GM19455 (cell line): Measurements from ENCODE around the gene ADGRL3.
"Not testable (repeated sequence)": the region's sequence is repeated elsewhere in the genome, so short reads cannot be mapped to it uniquely, and the experiment has no call there.

Experiments
- ATAC-seq: cut with Tn5 transposase; IDR thresholded peaks from one replicate; pipeline ENCODE4 v1.9.1; 2021; ENCODE audit not compliant: unreplicated experiment

The ADGRL3 gene

GRCh38 chr4:61596606-61597340 is 396.6 kb downstream of the ADGRL3 start:
- ATAC-seq, result no peak

DNA sequence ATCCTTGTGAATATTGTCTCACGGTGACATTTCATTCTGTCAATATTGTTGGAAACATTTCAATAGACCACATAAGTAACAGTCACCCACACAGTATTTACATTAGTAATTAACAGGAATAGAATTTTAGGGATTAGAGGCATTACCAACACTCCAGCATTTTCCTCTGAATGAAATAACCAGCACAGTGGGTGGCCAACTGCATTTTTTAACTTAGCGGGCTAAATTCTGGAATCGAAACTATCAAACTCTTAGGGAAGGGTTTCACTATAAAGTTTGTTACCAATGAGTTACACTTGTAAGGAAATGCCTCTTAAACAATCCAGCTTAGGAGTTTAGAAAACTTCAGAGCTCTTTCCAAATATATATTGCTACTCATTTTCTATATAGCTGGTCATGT is 403.0 kb downstream of the ADGRL3 start:
- ATAC-seq, result no peak

DNA sequence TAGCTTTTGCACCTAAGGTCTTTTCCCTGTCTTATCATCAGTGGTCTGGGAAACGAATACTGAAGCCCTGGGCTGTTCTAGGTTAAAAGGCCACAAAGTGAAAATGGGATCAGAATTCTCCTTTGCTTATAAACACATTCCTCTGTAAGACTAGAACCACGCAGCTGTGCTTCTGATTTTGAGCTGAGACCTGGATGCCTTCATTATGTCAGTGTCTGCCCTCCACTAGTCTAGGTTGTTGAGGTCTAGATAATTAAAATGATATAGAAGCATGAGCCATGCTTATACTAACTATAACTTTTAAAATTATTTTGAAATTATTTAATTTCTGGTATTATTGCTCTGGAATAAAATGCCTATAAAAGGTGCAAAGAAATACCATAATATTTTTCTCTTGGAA is 403.9 kb downstream of the ADGRL3 start:
- no peak for ATAC-seq

- no peak for ATAC-seq
These were observed 405.9 kb downstream of the ADGRL3 start for GRCh38 chr4:61605984-61606383.

DNA sequence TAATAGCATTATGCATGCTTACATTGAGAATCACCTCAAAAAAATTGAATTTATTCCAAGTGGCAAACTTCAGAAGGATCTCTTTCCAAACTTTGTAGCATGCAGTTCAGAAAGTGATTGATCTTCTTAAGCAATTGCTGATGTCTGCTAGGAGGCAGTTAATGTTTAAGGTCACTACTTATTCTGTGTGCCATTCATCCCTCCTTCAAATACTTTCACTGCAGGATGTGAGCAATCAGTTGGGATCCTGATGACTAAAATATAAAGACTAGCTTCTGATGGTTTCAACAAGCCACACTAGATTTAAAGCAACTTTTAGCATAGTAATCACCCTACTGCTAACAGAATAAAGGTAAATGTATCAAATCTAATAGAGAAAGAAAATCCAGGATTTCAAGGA is 414.1 kb downstream of the ADGRL3 start:
- ATAC-seq, result no peak

- no peak for ATAC-seq
These were observed 419.4 kb downstream of the ADGRL3 start for GRCh38 chr4:61619528-61619927.

- ATAC-seq, result no peak
These were observed 428.2 kb downstream of the ADGRL3 start for GRCh38 chr4:61628282-61628681.

GRCh38 chr4:61628727-61629126 is 428.6 kb downstream of the ADGRL3 start:
- ATAC-seq, result no peak

DNA sequence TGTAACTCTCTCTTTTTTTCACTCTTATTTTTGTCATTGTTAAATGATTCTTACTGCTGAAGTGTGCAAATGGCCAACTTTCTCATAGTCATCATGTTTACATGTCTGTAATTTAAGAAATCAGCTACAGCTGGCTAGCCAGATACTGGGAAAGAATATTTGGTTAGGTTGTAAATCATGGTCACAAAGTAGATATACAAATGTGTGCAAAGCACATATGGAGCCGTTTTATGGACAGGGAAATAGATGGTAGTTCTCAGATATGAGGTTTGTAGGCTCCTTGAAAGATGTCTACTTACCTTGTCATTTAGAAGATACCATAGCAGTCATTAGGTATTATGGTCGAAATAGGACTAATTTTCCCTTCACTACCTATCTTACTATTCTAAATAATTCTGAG is 430.4 kb downstream of the ADGRL3 start:
- ATAC-seq, result no peak

DNA sequence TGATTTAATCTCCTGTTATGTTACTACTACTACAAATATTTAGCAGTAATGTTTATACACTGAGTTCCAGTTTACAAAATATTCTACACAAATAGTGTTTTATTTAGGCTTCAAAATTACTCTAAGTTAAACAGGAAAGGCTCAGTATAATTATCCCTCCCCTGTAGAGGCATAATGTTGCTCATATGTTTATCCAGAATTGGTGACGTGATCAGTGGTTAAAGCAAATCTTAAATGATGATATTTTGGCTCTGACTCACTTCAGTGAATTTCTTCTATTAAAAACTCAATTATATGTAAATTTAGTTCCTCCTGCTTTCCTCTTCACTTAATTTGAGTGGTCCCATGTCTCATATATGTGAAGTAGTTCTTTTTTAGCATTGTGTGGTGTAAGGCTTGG is 438.5 kb downstream of the ADGRL3 start:
- ATAC-seq, result no peak

DNA sequence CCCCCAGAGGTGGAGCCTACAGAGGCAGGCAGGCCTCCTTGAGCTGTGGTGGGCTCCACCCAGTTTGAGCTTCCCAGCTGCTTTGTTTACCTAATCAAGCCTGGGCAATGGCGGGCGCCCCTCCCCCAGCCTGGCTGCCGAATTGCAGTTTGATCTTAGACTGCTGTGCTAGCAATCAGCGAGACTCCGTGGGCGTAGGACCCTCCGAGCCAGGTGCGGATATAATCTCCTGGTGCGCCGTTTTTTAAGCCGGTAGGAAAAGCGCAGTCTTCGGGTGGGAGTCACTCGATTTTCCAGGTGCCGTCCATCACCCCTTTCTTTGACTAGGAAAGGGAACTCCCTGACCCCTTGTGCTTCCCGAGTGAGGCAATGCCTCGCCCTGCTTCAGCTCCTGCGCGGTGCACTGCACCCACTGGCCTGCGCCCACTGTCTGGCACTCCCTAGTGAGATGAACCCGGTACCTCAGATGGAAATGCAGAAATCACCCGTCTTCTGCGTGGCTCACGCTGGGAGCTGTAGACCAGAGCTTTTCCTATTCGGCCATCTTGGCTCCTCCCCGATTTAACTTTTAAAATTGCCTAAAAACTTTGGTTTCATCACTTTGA is 446.7 kb downstream of the ADGRL3 start:
- ATAC-seq, result not testable (repeated sequence)

DNA sequence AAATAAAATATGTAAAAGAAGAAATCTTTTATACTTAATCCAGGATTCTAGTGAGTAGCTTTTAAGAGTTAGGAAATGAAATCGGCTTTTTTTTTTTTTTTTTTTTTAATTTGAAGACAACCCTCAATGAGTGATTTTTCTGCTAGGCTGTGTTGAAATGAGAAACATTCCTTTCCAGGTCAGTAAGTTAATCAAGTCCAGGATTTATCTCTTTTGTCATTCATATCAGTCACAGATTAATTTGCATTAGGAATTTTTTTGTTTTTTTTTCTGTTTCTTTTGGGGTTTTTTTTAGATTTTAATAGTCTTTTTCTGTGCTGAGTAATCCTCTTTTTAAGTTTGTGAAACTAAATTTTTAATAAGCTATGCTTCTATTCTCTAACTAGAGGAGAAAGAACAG is 448.1 kb downstream of the ADGRL3 start:
- ATAC-seq, result no peak

DNA sequence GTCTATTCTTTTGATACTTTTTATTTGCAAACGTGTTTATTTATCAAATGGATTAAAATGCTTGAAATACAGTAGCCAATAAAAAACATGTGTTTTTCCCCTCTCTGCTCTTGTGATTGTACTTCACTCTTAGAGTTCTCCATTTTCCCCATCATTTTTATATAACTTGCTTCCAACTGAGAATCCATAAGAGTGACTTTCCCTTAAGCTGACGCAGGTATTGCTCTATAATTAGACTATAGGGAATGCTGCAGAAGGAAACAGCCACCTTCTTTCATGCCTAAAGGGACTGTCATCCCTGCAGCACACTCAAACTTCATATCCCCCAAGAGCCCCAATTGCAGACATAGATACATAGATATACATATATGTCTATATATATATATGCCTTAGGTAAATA is 456.9 kb downstream of the ADGRL3 start:
- no peak for ATAC-seq

- no peak for ATAC-seq
These were observed 461.8 kb downstream of the ADGRL3 start for GRCh38 chr4:61661960-61662359.

- no peak for ATAC-seq
These were observed 462.2 kb downstream of the ADGRL3 start for GRCh38 chr4:61662362-61662761.

DNA sequence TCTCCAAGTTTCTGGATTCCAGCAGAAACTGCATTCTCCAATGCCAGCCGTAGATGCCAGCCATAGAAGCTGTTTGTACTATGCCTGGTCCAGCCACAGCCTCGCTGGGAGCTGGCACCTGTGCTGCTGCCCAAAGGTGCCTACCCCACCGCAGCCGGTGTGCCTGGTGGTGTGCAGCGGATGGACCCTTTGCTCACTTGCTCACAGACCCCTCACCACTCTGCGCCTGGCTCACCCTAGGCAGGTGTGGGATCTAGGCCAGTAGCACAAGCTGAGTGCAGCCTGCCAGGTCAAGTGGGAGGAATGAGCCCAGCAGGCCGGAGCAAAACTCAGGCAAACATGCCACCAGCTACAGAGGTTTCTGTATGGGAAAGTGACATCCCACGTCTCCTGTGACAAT is 463.2 kb downstream of the ADGRL3 start:
- ATAC-seq, result no peak

GRCh38 chr4:61665649-61666048 is 465.5 kb downstream of the ADGRL3 start:
- ATAC-seq, result no peak

- ATAC-seq, result no peak
These were observed 466.1 kb downstream of the ADGRL3 start for GRCh38 chr4:61666244-61666643.

DNA sequence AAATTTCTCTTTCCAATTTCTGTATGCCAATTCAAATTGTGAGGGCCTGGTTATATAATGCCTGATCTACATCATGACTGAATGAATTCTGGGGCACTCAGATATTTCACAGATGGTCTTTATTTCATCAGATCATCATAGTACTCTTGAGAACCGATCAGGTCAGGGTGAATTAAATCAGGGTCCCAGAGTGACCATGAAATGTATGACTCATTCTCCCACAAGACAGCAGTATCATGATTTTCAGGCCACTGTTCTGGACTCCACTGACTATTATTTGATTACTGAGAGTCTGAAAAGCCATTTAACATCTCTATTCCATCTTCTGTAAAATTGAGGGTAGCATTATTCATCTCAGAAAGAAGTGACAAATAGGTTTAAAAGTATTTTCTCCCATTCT is 471.5 kb downstream of the ADGRL3 start:
- ATAC-seq, result no peak

- ATAC-seq, result no peak
These were observed 475.3 kb downstream of the ADGRL3 start for GRCh38 chr4:61675464-61675863.

GRCh38 chr4:61678297-61678696 is 478.2 kb downstream of the ADGRL3 start:
- no peak for ATAC-seq

DNA sequence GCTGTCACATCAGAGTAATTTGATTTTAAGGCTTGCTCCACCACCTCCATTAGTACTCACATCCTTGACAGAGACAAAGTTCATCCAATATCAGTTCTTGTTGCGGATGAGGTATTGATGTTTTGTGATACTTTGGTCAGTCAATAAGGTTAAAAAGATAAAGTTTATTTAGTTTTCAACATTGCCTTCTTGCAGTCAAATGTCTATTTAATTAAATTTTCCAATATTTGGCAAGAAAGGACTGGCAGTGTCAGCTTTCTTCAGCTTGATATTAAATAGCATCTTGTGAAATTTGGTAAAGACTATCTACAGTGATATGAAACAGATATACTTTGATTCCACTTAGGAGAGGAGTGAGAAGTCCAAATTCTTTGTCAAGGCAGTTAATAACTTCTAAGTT is 493.4 kb downstream of the ADGRL3 start:
- no peak for ATAC-seq

DNA sequence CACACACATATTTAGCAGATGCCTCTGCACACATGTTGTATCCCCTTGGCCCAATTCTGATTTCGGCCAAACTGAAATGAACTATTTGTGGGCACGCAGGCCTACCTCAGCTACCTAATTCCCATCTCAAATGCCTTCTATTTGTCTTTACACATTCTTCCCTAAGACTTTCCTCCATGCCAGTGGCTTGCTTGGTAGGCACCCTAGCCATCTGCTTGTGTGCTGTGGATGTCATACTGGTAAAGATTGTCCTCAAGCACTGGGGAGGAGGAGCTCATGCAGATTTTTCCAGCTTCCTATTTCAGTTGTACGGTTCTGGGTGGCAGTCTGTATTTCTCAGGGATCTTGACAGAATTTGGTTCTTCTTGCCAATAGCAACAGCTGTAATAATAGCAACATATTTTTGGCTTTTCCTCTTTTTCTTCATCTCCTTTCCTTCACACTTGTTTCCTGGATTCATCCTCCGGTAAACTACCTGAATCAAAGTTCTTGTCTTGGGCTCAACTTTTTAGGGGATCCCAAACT is 514.3 kb downstream of the ADGRL3 start:
- ATAC-seq, result no peak
